Vagina (tissue), 2 donors: ENCODE measurements around the gene SAMD4A. TPM values are rescaled to one million over a fixed set of nuclear protein-coding genes. Genes with fewer than 3 reads are reported as not detected.

Experiments
- DNase-seq, 2 donors: peaks; one replicate each; pipeline ENCODE4 v3.0.0-alpha.2; 2017; ENCODE audit errors: extremely low spot score in 2 of 2
- H3K27ac ChIP-seq: fragments of 200-600 bp; sonication (generic); one replicate; pipeline ENCODE4 v1.5.1; 2019
- H3K27me3 ChIP-seq: fragments of 200-600 bp; sonication (generic); one replicate; pipeline ENCODE4 v1.5.1; 2019
- H3K36me3 ChIP-seq, 2 donors: fragments of 200-600 bp; sonication (generic); one replicate each; pipeline ENCODE4 v1.5.1; 2017 to 2019
- H3K4me1 ChIP-seq: fragments of 200-600 bp; sonication (generic); one replicate; pipeline ENCODE4 v1.5.1; 2019
- H3K4me3 ChIP-seq, 2 donors: fragments of 200-600 bp; sonication (generic); 1 replicate in 1 of 2; 2 replicates in 1 of 2; pipeline ENCODE4 v1.5.1; 2016 to 2019
- H3K9me3 ChIP-seq: fragments of 200-600 bp; sonication (generic); one replicate; pipeline ENCODE4 v1.5.1; 2019
- POLR2A ChIP-seq, 2 donors: fragments of 450-650 bp; IDR thresholded peaks; one replicate each; pipeline ENCODE4 v1.6.1; 2017; ENCODE audit warnings: antibody characterized with exemption in 2 of 2, mild to moderate bottlenecking in 2 of 2, moderate library complexity in 2 of 2
- POLR2AphosphoS5 ChIP-seq, 2 donors: sonication (generic); formaldehyde crosslinking; IDR thresholded peaks; one replicate each; pipeline ENCODE4 v1.9.0; 2017; ENCODE audit warnings: antibody characterized with exemption in 2 of 2, mild to moderate bottlenecking in 2 of 2, low read depth in 1 of 2; ENCODE audit not compliant: insufficient read depth in 1 of 2
- intact Hi-C: fragments of 100-400 bp; cut with DNase I; formaldehyde crosslinking; loops from one replicate; pipeline ENCODE4 v1.15.1; 2023
- total RNA-seq: library from RNA; depleted of rRNA; stranded (reverse); fragments of >200 nt; gene quantifications from one replicate; pipeline ENCODE4 v1.2.3, GENCODE V29; 2016
- TF ChIP-seq, protein P1 (sequence below), 3 experiments: fragments of 450-650 bp in 2 of 3; fragments of 200-600 bp in 1 of 3; sonication (generic) in 1 of 3; IDR thresholded peaks; one replicate each; pipeline ENCODE4 v1.5.1; 2017 to 2019; ENCODE audit warnings: antibody characterized with exemption in 3 of 3, mild to moderate bottlenecking in 2 of 3, moderate library complexity in 2 of 3

The SAMD4A gene
- total RNA-seq, 1 donor from 2014 or later, result 43.0 TPM

DNA sequence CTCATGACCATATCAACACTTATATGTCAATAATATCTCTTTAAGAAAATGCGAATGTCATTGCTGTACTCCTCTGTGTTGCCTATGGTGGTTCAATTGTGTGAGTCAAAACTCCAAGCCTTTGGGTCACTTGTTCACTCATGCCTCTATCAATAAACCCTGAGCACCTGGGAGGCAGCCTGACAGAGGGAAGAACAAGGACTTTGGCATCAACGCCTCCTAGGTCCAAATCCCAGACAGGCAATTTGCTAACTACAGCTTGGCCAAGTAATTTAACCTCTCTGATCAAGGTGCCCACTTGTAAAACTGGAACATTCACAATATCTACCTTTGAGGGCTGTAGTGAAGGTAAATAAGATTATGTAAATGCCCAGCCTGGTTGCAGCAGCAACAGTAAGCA lies 137.8 kb downstream of the SAMD4A start:
- Histone ChIP-seq H3K27ac (no peak overlapping the region), H3K36me3 (no peaks in the 10 kb centered on the region), H3K4me1 (peaks cover 18% of the 10 kb centered on the region), H3K9me3 (no peaks in the 10 kb centered on the region), H3K27me3 (no peaks in the 10 kb centered on the region), H3K4me3 (no peak overlapping the region)
- TF ChIP-seq POLR2AphosphoS5 (IDR thresholded peaks at IDR 0.05; ENCODE audit: insufficient read depth in 1 of 2, low read depth in 1 of 2) (no peak), POLR2A (IDR thresholded peaks at IDR 0.05) (no peak)
- TF ChIP-seq, protein P1, sequence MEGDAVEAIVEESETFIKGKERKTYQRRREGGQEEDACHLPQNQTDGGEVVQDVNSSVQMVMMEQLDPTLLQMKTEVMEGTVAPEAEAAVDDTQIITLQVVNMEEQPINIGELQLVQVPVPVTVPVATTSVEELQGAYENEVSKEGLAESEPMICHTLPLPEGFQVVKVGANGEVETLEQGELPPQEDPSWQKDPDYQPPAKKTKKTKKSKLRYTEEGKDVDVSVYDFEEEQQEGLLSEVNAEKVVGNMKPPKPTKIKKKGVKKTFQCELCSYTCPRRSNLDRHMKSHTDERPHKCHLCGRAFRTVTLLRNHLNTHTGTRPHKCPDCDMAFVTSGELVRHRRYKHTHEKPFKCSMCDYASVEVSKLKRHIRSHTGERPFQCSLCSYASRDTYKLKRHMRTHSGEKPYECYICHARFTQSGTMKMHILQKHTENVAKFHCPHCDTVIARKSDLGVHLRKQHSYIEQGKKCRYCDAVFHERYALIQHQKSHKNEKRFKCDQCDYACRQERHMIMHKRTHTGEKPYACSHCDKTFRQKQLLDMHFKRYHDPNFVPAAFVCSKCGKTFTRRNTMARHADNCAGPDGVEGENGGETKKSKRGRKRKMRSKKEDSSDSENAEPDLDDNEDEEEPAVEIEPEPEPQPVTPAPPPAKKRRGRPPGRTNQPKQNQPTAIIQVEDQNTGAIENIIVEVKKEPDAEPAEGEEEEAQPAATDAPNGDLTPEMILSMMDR (IDR thresholded peaks at IDR 0.05), result no peak
- DNase-seq, result peak in 1 of 2 donors; percentile 34
- intact Hi-C loops, result no loop called here

GRCh38 chr14:54706769-54707168 lies 139.8 kb downstream of the SAMD4A start:
- intact Hi-C loops, result no loop called here
- H3K4me3 ChIP-seq, result no peak overlapping the region
- H3K9me3 ChIP-seq, result no peaks in the 10 kb centered on the region
- H3K4me1 ChIP-seq, result peaks cover 29% of the 10 kb centered on the region
- DNase-seq, result no peak
- H3K27me3 ChIP-seq, result no peaks in the 10 kb centered on the region
- no peaks in the 10 kb centered on the region for H3K36me3 ChIP-seq
- no peak overlapping the region for H3K27ac ChIP-seq
- TF ChIP-seq POLR2A (IDR thresholded peaks at IDR 0.05) (no peak), POLR2AphosphoS5 (IDR thresholded peaks at IDR 0.05; ENCODE audit: insufficient read depth in 1 of 2, low read depth in 1 of 2) (no peak)
- TF ChIP-seq, protein P1 (IDR thresholded peaks at IDR 0.05), result no peak

DNA sequence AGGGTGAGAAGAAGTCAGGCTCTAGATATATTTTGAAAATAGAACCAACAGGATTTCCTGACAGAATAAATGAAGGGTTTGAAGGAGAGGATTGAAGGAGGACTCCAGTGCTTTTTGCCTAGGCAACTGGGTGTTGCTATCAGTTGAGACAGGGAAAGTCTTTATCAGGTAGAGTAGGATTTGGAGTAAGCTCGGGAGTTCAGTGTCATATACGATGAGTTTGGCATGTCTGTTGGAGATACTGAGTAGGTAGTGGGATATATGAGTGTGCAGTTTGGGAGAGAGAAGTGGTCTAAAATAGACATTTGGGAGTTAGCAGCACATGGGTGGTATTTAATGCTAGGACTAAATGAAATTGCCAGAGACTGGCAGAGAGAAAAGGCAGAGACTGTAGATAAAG lies 141.2 kb downstream of the SAMD4A start:
- TF ChIP-seq, protein P1 (IDR thresholded peaks at IDR 0.05), result no peak
- TF ChIP-seq POLR2AphosphoS5 (IDR thresholded peaks at IDR 0.05; ENCODE audit: insufficient read depth in 1 of 2, low read depth in 1 of 2), result no peak
- TF ChIP-seq POLR2A (IDR thresholded peaks at IDR 0.05), result no peak
- Histone ChIP-seq H3K27me3 (no peaks in the 10 kb centered on the region), H3K27ac (no peak overlapping the region)

GRCh38 chr14:54708982-54709381 lies 142.1 kb downstream of the SAMD4A start:
- Histone ChIP-seq H3K4me3 (no peak overlapping the region), H3K4me1 (peaks cover 48% of the 10 kb centered on the region), H3K36me3 (no peaks in the 10 kb centered on the region), H3K27ac (no peak overlapping the region), H3K27me3 (no peaks in the 10 kb centered on the region), H3K9me3 (no peaks in the 10 kb centered on the region)
- TF ChIP-seq, protein P1 (IDR thresholded peaks at IDR 0.05), result no peak
- TF ChIP-seq POLR2A (IDR thresholded peaks at IDR 0.05), result no peak
- no peak for TF ChIP-seq POLR2AphosphoS5 (IDR thresholded peaks at IDR 0.05; ENCODE audit: insufficient read depth in 1 of 2, low read depth in 1 of 2)
- intact Hi-C loops, result no loop called here
- no peak for DNase-seq

More for the DNA sequence above, 141.2 kb downstream of the SAMD4A start:
- Histone ChIP-seq H3K9me3 (no peaks in the 10 kb centered on the region), H3K36me3 (no peaks in the 10 kb centered on the region), H3K4me3 (no peak overlapping the region), H3K4me1 (peaks cover 43% of the 10 kb centered on the region)
- intact Hi-C loops, result no loop called here
- DNase-seq, result no peak

DNA sequence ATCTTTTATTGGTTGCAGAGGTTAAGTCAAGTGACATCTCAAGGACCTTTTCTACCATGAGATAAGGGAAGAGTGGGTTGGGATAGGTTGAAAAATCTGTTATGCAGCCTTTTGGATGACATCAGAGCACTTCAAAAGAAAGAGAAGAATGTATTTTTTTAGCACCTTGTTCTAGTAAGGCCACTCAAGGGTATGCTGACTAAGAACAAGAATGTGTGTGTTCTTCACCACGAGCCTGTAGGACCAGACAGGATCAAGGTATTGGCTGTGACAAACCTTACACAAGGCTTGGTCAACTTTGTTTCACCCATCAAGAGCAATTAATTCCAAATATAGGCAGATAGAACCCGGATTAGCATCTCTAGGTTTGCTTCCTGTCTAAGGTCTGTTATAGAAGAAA lies 142.5 kb downstream of the SAMD4A start:
- H3K9me3 ChIP-seq, result no peaks in the 10 kb centered on the region

More for the DNA sequence above, 142.5 kb downstream of the SAMD4A start:
- TF ChIP-seq, protein P1 (IDR thresholded peaks at IDR 0.05), result no peak
- TF ChIP-seq POLR2A (IDR thresholded peaks at IDR 0.05) (no peak), POLR2AphosphoS5 (IDR thresholded peaks at IDR 0.05; ENCODE audit: insufficient read depth in 1 of 2, low read depth in 1 of 2) (no peak)
- H3K4me1 ChIP-seq, result peaks cover 48% of the 10 kb centered on the region
- H3K36me3 ChIP-seq, result no peaks in the 10 kb centered on the region
- no peaks in the 10 kb centered on the region for H3K27me3 ChIP-seq
- no peak overlapping the region for H3K4me3 ChIP-seq
- no peak for DNase-seq
- no peak overlapping the region for H3K27ac ChIP-seq
- intact Hi-C loops, result no loop called here
